HG03432 (cell line): ENCODE measurements around the gene KIRREL3.

Source experiments
- ATAC-seq: cut with Tn5 transposase; IDR thresholded peaks from one replicate; pipeline ENCODE4 v1.9.1; 2021; ENCODE audit warnings: mild to moderate bottlenecking, moderate library complexity; ENCODE audit not compliant: unreplicated experiment

The KIRREL3 gene

DNA sequence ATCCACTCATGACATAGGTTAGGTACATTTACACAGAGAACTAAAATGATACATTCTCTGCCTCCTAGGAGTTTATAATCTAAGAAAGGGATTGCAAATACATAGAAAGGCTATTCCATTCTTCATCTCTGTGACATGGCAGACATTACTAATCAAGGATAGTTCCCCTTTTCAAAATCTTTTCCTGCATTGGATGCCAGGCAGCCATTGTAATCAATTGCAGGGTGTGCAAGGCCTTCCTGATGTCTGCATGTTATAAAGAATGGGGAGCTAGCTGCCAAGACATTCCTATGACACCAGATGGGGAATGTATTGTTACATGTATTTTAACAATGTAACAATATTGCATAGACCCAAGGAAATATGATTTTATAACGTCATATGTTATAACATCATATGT is 82.0 kb downstream of the KIRREL3 start:
- ATAC-seq: no peak

DNA sequence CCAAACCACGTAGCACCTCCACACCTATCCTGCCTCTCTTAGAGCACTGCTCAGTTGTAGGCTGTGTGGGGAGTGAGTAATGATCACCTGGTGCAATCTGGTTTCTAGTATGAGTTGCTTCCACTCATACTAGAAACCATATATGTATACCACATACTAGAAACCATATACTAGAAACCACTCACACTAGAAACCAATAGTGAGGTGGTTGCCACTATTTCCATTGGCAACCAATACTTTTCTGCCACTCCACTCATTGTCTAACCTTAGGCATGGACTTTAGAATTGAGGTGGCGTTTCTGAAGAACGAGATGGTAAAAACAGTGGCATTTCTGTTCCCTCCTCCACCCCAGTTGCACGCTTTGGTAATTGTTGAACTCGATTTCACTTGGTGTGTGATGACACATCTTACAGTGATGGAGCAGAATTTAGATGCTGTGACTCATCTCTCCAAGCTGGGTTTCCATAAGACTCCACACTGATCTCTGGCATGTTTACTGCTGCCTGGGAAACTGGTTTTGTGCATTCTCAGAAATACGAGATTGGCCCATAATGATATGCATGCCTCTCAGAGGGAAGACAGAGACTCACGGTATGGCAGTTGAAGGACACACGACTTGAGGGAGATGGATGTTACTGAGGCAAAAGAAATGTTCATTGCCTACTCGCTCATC is 82.9 kb downstream of the KIRREL3 start:
- ATAC-seq: peak; percentile 92

DNA sequence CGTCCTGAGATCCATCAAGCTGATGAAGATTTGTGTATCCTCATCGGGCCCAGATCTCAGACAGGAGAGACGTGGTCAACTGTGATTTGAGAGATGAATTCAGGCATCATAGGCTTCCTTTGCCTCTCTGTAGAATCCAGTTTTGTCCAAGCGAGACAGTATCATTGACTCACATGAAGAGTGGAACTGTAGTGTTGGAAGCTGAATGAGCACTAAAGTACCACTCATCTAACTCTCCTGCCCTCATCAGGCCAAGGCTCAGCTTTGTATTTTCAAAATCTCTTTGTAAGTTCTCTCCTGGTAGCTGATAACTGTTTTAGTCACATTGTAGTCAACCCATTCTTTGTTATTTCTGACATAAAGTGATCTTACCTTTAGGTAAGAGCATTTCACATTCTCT is 85.1 kb downstream of the KIRREL3 start:
- ATAC-seq: no peak

DNA sequence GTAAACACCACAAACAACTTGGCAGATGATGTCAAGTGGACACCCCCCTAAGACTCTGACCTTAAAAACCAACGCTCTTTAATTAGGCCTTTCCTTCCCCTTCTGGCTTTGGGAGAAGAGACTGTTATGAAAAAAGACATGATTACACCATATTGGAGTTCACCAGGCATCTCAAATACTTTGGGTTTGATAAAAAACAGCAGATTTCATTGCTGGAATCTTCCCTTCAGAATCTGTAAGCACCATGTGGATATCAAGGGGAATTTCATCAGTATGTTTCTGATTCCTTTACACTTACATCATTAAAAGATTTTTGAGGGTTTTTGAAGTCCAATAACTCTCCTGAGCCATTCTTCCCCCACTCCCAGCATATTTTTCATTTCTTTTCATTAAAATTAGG is 85.6 kb downstream of the KIRREL3 start:
- no peak for ATAC-seq

DNA sequence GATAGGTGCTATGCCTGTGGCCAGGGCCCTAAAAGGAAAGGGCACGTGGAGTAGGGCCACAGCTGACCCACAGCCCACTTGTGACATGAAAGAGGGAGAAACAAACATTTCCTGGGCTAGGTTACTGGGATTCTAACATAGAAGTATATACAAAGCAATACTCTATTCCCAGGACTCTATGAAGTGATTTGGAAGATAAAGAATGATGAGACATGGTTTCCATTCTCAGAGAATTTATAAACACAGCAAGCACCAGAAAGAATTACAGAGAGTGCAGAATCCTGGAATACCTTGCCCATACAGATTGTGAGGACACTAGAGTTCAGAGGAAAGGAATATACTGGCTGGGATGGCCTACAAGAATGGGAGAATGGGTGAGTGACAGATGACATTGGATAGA is 86.4 kb downstream of the KIRREL3 start:
- no peak for ATAC-seq

DNA sequence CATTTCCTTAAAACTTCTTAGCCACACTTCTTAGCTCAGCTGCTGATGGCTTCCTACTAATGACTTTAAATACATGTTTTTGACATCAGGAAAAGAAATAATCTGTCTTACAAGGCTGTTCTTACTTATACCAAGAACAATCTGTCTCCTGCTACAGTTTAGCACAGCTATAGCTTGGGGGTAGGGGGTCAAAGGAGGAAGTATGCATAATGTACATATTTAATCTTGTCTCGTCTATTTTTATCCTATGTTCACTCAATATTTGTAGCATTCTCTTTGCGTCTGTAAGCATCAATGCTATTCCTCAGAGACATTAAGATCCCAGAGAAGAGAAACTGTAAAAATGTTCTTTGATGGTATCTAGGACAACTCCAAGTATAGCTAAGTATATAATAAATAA is 96.0 kb downstream of the KIRREL3 start:
- no peak for ATAC-seq

DNA sequence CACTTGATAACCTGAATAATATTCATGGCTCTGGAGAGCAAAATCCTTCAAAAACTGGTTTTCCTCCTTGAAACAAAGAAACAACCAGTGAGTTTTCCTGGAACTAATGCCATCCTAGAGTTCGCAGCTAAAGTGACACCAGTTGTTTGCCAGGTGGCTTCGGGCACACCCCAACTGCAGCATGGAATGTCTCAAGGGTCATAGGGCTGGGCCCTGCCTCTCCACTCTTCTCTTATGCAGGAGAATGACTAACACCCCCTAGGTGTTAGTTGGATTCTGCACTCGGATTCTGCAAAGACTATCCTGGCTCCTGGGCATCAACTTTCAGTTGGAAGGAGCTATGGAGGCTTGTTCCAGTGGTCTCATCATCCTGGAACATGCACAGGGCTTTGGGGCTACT is 98.8 kb downstream of the KIRREL3 start:
- no peak for ATAC-seq

DNA sequence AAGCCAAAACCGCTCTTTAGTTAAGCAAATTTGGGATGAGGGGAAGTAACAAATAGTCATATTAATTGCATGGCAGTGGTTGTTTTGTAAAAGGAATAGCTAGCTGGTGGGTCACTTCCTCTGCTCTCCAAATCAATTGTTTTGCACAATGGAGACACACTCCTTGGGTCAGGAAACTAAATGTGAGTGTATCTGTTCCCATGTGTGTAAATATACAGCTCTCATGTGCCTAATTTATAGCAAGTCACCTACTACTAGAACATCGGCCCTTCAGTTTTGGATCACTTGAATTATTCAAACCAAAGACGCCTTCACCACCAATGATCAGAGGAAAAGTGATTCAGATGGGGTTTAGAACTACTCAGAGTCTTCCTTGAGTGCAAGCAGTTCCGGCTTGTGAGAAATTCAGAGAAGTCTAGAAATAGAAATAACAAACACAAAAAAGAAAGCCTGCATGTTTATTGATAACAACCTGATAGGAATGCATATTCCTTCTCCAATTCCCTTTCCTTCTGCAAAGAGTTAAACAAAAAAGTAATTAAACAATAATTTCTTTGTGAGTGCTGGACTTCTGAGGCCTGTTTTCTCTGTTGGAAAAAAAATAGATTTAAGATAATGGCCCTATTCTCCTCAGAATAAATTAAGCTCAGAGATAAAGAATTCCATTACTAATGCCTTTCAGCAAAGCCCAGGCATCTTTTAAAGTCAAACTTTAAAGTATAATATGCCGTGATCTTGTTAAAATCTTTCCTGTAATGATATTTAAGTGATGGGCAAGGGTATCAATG is 100.4 kb downstream of the KIRREL3 start:
- ATAC-seq: no peak

DNA sequence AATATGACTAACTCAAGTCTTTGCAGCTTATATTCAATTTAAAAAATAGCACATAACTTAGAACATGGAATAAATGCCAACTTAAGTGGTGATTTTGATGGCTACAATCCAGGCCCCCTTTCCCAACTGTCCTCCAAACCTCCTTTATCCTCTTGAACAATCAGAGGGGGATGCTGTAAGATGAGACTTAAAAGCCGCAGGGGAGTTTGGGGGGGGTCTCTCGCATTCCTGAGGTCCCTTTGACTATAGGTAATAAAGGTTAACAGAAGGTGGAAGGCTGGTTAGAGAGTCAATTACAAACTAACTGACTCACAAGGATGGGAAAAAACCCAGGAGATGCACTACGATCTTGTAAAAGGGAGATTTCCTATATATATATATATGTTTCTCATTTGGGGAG is 101.8 kb downstream of the KIRREL3 start:
- no peak for ATAC-seq

DNA sequence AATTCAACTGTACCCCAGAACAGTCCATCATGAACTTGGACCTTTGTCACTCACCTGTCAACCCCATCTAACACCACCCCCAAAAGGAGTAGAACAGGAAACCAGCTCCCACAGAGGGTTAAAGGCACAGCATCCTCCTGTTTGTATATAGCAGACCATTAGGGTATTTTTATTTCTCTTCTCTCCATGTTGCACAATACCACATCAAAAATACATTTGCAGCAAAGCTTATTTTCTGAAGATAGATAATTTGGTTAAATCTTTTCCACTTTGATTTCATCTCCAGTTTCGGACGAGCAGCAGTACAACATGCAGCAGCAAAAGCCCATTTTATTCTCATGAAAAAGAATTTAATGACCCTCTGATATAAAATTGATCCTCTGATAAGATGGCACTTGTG is 103.1 kb downstream of the KIRREL3 start:
- ATAC-seq: no peak

DNA sequence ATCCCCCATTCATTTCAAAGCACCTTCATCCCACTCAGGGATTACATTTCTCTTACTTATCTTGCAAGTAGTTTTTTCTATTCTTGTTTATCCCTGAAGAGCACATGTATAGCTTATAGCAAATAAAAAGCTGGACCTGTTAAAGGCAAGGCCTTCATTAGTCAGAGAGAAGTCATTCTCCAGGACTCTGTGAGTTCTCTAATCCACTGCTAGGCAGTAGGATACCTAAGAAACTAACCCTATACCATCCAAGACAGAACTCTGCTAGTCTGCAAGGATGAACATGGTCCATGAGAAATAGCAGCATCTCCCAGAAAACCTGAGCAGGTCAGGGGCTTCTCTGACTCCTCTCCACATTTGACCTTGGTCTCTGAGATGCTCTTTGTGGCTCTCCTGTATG is 104.5 kb downstream of the KIRREL3 start:
- no peak for ATAC-seq

DNA sequence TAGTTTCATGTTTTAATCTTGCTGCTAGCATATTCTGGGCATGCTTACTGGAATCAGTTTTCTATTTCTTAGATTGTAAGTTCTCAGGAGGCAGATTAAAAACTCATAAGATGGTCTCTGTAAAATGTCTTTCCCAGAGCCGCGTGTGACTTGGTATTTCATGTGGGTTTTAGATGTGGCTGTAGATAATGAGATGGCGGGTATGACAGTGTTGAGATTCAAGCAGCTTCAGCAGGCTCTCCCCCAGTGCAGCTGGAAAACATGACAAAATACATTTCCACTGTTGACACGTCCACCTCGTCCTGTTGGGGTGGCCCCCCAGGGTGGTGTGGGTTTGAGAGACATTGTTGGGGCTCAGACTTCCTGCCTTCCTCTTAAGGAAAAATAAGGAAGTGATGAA is 106.8 kb downstream of the KIRREL3 start:
- no peak for ATAC-seq

DNA sequence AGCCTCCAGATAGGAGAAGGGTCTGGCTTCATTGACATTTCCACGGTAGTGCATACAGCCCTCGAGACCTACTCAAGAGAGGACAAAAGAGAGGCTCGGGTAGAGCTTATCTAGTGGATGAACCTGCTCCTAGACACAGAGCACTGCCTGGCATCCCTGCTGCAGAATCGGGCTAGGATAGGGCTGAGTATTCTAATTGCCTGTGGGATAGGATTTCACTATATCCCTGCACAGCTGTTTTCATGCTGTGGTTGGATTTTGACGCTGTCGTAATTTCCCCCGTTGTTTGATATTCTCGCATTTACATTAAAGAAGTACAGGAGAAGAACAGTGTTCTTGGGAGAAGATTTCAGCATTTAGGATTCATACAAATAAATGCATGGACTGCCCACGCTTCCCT is 107.8 kb downstream of the KIRREL3 start:
- no peak for ATAC-seq

DNA sequence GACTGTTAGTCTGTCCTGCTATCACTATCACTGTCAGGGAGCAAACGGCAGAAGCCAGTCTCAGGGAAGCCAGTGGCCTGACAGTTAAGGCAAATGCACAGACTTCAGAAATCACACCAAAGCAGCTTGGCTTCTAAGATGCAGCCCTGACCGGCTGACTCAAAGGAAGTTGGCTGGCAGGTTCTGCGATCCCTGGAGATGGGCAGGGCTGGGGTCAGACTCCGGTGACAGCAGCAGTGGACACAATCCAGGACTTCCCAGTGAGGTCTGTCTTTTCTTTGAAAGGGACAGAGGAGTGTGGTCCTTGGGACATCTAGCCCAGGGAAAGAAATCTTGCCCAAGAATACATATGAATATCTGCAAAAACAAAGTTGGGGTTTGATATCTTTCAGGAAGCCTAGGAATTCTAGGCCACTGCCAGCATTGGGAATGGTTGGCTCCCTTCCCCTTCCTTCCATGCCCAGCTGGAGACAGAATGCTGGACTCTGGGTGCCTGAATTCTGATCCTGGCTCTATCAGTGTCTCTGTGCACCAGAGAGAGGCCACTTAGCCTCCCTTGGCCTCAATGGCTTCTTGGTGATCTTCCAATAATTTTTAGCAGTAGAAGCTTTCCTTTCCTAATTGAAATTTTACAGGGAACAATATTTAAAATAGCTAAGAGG is 108.9 kb downstream of the KIRREL3 start:
- ATAC-seq: no peak

DNA sequence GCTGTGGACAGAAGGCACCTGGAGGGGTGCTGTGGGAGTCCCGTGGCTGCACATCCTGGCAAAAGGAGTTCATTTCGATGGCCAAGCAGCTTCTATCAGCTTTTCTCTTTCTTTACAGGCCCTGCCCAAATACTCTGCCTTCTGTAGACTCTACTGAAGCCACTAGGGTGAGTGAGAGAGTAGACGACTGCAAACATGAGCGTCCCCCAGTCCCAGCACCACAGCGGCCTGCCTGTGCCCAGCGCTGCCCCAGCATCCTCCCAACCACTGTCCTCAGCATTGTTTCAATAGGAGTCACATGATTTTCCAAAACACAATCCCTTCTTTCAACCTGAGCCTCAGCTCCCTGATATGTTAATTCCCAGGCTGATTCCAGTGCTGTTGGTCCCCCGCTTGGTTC is 110.0 kb downstream of the KIRREL3 start:
- ATAC-seq: no peak

DNA sequence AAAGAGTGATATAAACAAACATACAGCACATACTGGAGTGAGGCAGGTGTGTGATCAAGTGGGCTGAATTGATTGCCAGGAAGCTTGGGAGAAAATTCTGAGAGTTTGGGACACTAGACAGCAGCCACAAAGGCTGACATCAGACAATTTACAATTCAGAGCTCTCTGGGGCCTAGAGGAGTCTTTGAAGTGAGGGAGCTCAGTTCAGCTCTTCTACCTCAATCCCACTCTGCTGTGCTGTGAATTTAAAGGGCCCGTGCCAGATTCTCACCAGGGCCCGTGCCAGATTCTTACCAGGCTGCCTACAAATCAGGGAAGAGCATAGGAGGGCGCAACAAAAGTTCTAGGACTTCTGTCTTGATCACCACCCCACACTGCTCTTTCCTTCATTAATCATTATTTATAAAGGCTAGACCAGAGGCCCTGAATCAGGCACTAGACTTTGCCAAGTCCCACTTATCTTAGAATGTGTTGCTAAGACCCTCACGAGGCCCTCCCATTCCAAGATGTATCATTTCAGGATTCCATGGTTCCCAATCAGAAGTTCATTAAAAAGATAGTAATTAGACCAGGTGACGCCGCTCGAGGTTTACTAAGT is 112.4 kb downstream of the KIRREL3 start:
- no peak for ATAC-seq

DNA sequence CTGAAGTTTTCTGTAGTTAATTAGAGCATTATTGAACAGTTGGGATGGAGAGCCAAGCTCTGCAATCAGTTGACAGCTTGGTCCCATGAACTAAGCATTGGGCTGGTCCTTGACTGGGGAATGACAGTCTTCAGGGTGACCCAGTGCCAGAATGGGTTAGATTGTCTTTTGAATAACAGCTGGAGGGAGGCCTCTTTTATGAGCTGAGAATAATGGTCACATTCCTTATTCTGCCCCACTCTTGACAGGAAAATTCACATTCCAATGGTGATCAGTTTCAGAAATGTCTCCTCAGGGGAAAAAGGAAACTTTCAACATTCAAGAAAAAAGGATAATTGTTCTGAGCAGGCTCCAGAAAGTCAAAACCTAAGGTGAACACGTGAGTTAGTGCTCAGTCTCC is 113.9 kb downstream of the KIRREL3 start:
- ATAC-seq: no peak

DNA sequence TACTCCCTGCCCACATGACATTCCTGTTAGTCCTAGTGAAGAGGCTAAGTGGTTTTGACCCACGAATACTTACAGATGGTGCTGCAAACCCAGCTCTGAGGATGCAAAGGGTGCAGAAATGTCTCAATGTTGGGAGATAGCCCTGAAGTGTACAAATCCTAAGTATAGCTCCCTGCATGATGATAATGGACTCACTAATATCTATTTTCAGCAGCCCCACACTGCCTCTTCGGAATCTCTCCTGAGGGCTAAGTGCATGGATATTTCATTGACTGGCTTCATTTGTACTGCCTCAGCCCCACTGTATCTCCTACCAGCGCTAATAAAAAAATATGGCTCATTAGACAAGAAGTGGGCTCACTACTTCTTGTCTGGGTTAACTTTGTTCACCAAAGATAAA is 114.5 kb downstream of the KIRREL3 start:
- ATAC-seq: no peak

DNA sequence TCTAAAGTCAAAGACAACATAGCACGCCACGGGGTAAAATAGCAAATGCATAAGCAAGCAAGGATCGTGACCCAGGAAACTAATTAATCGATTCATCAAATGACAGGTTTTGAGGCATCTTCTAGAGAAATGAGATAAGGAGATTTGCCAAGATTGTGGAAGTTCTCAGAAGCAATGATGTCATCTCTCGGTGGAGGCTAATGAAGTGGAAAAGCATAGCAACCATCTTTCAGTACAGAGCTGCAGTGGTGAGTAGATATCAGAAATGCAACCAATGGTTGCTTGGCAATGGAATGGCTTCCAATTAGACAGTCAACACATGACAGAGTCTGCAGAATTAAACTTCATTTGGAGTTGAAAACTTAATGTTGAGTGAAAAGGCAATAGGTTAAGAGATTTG is 116.0 kb downstream of the KIRREL3 start:
- no peak for ATAC-seq

DNA sequence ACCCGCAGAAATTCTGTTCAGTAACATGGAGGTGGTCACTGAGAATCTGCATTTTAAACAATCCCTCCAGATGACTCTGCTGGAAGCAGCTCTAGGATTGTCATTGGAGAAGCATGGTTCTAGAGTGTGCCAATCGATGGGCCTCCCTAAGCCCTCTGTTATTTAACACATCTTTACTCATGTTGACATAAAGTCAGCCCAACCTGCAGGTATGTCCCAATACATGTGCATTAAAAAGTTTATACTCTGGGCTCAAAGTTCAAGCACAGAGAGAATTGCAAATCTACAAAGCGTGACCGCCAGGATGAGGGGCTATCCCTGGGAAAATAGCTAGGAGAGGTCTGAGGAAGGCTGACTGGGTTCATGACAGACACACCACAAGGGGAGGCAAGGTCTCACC is 116.4 kb downstream of the KIRREL3 start:
- no peak for ATAC-seq

DNA sequence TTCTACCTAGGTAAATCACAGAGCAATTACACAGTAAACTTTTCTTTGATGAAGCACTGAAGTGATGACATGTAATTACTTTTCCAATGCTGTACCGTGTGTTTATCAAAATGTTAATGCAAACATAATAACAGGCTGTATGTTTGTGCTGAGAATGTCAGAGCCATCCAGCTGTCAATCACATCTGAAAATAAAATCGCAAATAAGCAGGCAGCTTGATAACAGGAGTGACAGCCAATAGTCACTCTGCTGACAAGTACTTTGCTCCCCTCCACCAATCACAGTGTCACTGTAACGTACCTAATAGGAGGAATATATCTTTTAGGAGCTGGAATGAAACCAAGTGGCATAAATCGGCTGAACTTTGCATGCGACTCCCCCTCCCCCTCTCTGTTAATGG is 119.7 kb downstream of the KIRREL3 start:
- ATAC-seq: no peak

DNA sequence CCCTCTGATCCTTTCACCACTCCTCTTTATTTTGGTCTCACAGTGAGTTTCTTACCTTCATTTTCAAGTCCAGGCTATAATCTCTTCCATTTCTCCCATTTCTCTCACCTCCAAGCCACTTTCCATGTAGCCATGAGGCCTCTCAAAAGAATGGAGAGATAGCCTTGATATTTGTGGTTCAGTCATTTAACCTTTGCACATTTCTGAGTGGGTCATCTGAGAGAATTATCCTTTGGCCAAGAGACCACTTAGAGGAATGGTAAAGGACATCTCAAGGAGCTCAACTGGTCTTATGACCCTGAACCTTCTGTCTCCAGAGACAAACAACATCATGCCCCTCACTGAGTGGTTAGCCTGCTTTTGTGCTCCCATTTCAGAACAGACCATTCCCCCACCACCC is 121.1 kb downstream of the KIRREL3 start:
- ATAC-seq: no peak
